Lung (tissue), 12 donors: ENCODE results near the gene EXOSC2. TPM values are rescaled to one million over a fixed set of nuclear protein-coding genes. Genes with fewer than 3 reads are reported as not detected.

Experiments used
- ATAC-seq: fragments of 200-7000 bp; cut with Tn5 transposase; one replicate; pipeline ENCODE4 v1.9.1; 2020; ENCODE audit warnings: moderate number of reproducible peaks; ENCODE audit not compliant: insufficient read depth, low FRiP score
- DNase-seq, 3 donors: peaks; one replicate each; pipeline ENCODE4 v3.0.0-alpha.2; 2013 to 2017
- H3K27ac ChIP-seq, 2 donors: one replicate each; pipeline ENCODE4 v1.5.1; 2013; ENCODE audit warnings: mild to moderate bottlenecking in 2 of 2, moderate library complexity in 2 of 2, control low read depth in 1 of 2, inconsistent platforms in 1 of 2, low read depth in 1 of 2, low read length in 1 of 2
- H3K27me3 ChIP-seq, 3 donors: one replicate each; pipeline ENCODE4 v1.5.1; 2013; ENCODE audit warnings: low read length in 2 of 3; ENCODE audit not compliant: control insufficient read depth in 3 of 3, insufficient read depth in 3 of 3
- H3K36me3 ChIP-seq, 4 donors: one replicate each; pipeline ENCODE4 v1.5.1; 2013; ENCODE audit warnings: low read length in 4 of 4, mild to moderate bottlenecking in 1 of 4, moderate library complexity in 1 of 4; ENCODE audit not compliant: control insufficient read depth in 4 of 4, insufficient read depth in 4 of 4
- H3K4me1 ChIP-seq, 5 donors: one replicate each; pipeline ENCODE4 v1.5.1; 2013; ENCODE audit warnings: low read length in 5 of 5, mild to moderate bottlenecking in 2 of 5, moderate library complexity in 1 of 5; ENCODE audit not compliant: control insufficient read depth in 5 of 5, insufficient read depth in 5 of 5
- H3K4me3 ChIP-seq: one replicate; pipeline ENCODE4 v1.5.1; 2013; ENCODE audit warnings: mild to moderate bottlenecking, control low read depth, moderate library complexity
- H3K9ac ChIP-seq, 2 donors: one replicate each; pipeline ENCODE4 v1.5.1; 2013; ENCODE audit warnings: low read length in 2 of 2, control low read depth in 1 of 2; ENCODE audit not compliant: insufficient read depth in 1 of 2
- H3K9me3 ChIP-seq, 4 donors: one replicate each; pipeline ENCODE4 v1.5.1; 2013; ENCODE audit warnings: low read length in 3 of 4, mild to moderate bottlenecking in 1 of 4, moderate library complexity in 1 of 4; ENCODE audit not compliant: control insufficient read depth in 4 of 4, insufficient read depth in 3 of 4
- CTCF ChIP-seq: IDR thresholded peaks from 2 replicates; pipeline ENCODE4 v1.5.1; 2012; ENCODE audit warnings: mild to moderate bottlenecking; ENCODE audit errors: control extremely low read depth, extremely low read depth
- WGBS, 2 donors: extraction: QIAGEN DNeasy Blood & Tissue Kit; methylation state at CpG; one replicate each; pipeline ENCODE4 v1.1.7; 2013; 5-methylcytosine and 5-hydroxymethylcytosine counted together
- polyA plus RNA-seq, 2 donors: library from polyadenylated mRNA; stranded (reverse); fragments of 200-250 nt; gene quantifications; one replicate each; pipeline ENCODE4 v1.2.1, GENCODE V29; 2013
- total RNA-seq, 2 donors: library from RNA; depleted of rRNA in 1 of 2; stranded (reverse); fragments of >200 nt in 1 of 2; gene quantifications; one replicate each; pipeline ENCODE4 v1.2.1, GENCODE V29; 2014 to 2021
- donor health status: control.
- donor health status: control.
- donor health status: Bipolar disorder and iron deficiency.
- donor health status: healthy.
- donor health status: DM: yes; HTN: yes; CAD: no.

The EXOSC2 gene
- total and polyA plus RNA-seq, 4 donors = 15.3 to 23.0 (median 19.0) TPM

GRCh38 chr9:130696139-130696650 lies 2.6 kb downstream of the EXOSC2 start:
- ATAC-seq (no peak), DNase-seq (no peak)
- H3K36me3 ChIP-seq = peaks cover 6 to 41% (median 22%) of the 10 kb centered on the region in 4 donors
- no peak overlapping the region for H3K4me3 ChIP-seq
- H3K9me3 ChIP-seq = no peaks in the 10 kb centered on the region
- H3K4me1 ChIP-seq = peaks cover 0 to 19% (median 4%) of the 10 kb centered on the region in 5 donors
- H3K9ac ChIP-seq = no peak overlapping the region
- no peak overlapping the region for H3K27ac ChIP-seq
- H3K27me3 ChIP-seq = no peaks in the 10 kb centered on the region
- 92 to 96% methylated on average over 4 of the region's 4 CpGs for WGBS, 2 donors
- TF ChIP-seq CTCF = no peak

- H3K4me3 ChIP-seq = no peak overlapping the region
- 83 to 91% methylated on average over 8 of the region's 8 CpGs for WGBS, 2 donors
- H3K27me3 ChIP-seq = no peaks in the 10 kb centered on the region
- H3K4me1 ChIP-seq = peaks cover 0 to 19% (median 4%) of the 10 kb centered on the region in 5 donors
- peaks cover 8 to 48% (median 25%) of the 10 kb centered on the region in 4 donors for H3K36me3 ChIP-seq
- H3K9ac ChIP-seq = no peak overlapping the region
- ATAC-seq (no peak), DNase-seq (no peak)
- no peak overlapping the region for H3K27ac ChIP-seq
- TF ChIP-seq CTCF = no peak
- no peaks in the 10 kb centered on the region for H3K9me3 ChIP-seq
These were observed 3.4 kb downstream of the EXOSC2 start for GRCh38 chr9:130696996-130697395.

GRCh38 chr9:130698514-130698913 lies 4.9 kb downstream of the EXOSC2 start:
- no peak for DNase-seq
- no peak overlapping the region for H3K27ac ChIP-seq
- no peak for TF ChIP-seq CTCF
- H3K4me1 ChIP-seq = peaks cover 0 to 15% (median 3%) of the 10 kb centered on the region in 5 donors
- no peak overlapping the region for H3K4me3 ChIP-seq
- no peaks in the 10 kb centered on the region for H3K9me3 ChIP-seq
- no peak for ATAC-seq
- H3K9ac ChIP-seq = no peak overlapping the region
- 76 to 89% methylated on average over 3 of the region's 3 CpGs for WGBS, 2 donors
- H3K36me3 ChIP-seq = peaks cover 18 to 61% (median 33%) of the 10 kb centered on the region in 4 donors
- H3K27me3 ChIP-seq = no peaks in the 10 kb centered on the region

GRCh38 chr9:130699047-130699446 lies 5.5 kb downstream of the EXOSC2 start:
- ATAC-seq = no peak
- Histone ChIP-seq H3K9me3 (no peaks in the 10 kb centered on the region), H3K27me3 (no peaks in the 10 kb centered on the region), H3K4me3 (no peak overlapping the region), H3K27ac (no peak overlapping the region), H3K36me3 (peaks cover 21 to 66% (median 35%) of the 10 kb centered on the region in 4 donors), H3K4me1 (peaks cover 0 to 13% (median 3%) of the 10 kb centered on the region in 5 donors), H3K9ac (no peak overlapping the region)
- no peak for TF ChIP-seq CTCF
- 84% methylated on average over 2 of the region's 2 CpGs for WGBS, 2 donors
- no peak for DNase-seq
